Common myeloid progenitor, CD34-positive (primary cell): ENCODE measurements around the gene C4A. TPM values are rescaled to one million over a fixed set of nuclear protein-coding genes. Genes with fewer than 3 reads are reported as not detected.
"Not testable (repeated sequence)": the region's sequence is repeated elsewhere in the genome, so short reads cannot be mapped to it uniquely, and the experiment has no call there.

Experiments
- CTCF ChIA-PET: fragments of 350-600 bp; sonication (Branson Sonifier 250); formaldehyde crosslinking; loops from one replicate; lab custom pipeline; 2021; ENCODE audit warnings: antibody characterized with exemption; lab: Charles Lee
- POLR2A ChIA-PET: fragments of 350-600 bp; sonication (Branson Sonifier 250); formaldehyde crosslinking; loops from one replicate; lab custom pipeline; 2021; ENCODE audit warnings: antibody characterized with exemption; lab: Charles Lee
- DNase-seq, 3 donors: peaks; one replicate each; pipeline versions ENCODE4 v3.0.0 to v3.0.0-alpha.2; 2013
- H3K27ac ChIP-seq, 2 experiments: 1 replicate in 1 of 2; 2 replicates in 1 of 2; pipeline ENCODE4 v1.7.0; 2013; ENCODE audit warnings: inconsistent platforms in 2 of 2, low read length in 2 of 2, mild to moderate bottlenecking in 2 of 2, low read depth in 1 of 2, moderate library complexity in 1 of 2; ENCODE audit not compliant: severe bottlenecking in 2 of 2, insufficient read depth in 1 of 2, poor library complexity in 1 of 2
- H3K27me3 ChIP-seq, 5 experiments: replicated peaks in 2 of 5; 1 replicate in 3 of 5; 2 replicates in 2 of 5; pipeline versions ENCODE4 v1.6.1 to v1.7.0; 2013; ENCODE audit warnings: low read length in 4 of 5, mild to moderate bottlenecking in 2 of 5, moderate library complexity in 2 of 5, inconsistent platforms in 1 of 5; ENCODE audit not compliant: insufficient read depth in 5 of 5, control insufficient read depth in 4 of 5
- H3K36me3 ChIP-seq, 4 experiments: 1 replicate in 2 of 4; 2 replicates in 2 of 4; pipeline versions ENCODE4 v1.6.1 to v1.7.0; 2013; ENCODE audit warnings: low read length in 3 of 4, control low read depth in 1 of 4, mild to moderate bottlenecking in 1 of 4; ENCODE audit not compliant: control insufficient read depth in 4 of 4, insufficient read depth in 4 of 4
- H3K4me1 ChIP-seq, 4 experiments: 1 replicate in 3 of 4; 2 replicates in 1 of 4; pipeline versions ENCODE4 v1.6.1 to v1.7.1; 2013; ENCODE audit warnings: low read length in 3 of 4, mild to moderate bottlenecking in 3 of 4, control low read depth in 1 of 4, inconsistent platforms in 1 of 4, moderate library complexity in 1 of 4; ENCODE audit not compliant: control insufficient read depth in 4 of 4, insufficient read depth in 4 of 4; ENCODE audit errors: control extremely low read depth in 1 of 4
- H3K4me3 ChIP-seq, 7 experiments: 1 replicate in 4 of 7; 2 replicates in 3 of 7; pipeline versions ENCODE4 v1.5.1 to v1.7.0; 2013; ENCODE audit warnings: mild to moderate bottlenecking in 7 of 7, low read length in 6 of 7, moderate library complexity in 6 of 7, inconsistent platforms in 2 of 7, low read depth in 2 of 7, control low read depth in 1 of 7; ENCODE audit not compliant: insufficient read depth in 4 of 7, control insufficient read depth in 1 of 7; ENCODE audit errors: extremely low read depth in 1 of 7
- H3K9me3 ChIP-seq, 5 experiments: 1 replicate in 4 of 5; 2 replicates in 1 of 5; pipeline versions ENCODE4 v1.6.1 to v1.7.1; 2013; ENCODE audit warnings: low read length in 4 of 5, mild to moderate bottlenecking in 2 of 5, inconsistent platforms in 1 of 5, low read depth in 1 of 5, moderate library complexity in 1 of 5; ENCODE audit not compliant: control insufficient read depth in 4 of 5, insufficient read depth in 2 of 5; ENCODE audit errors: control extremely low read depth in 1 of 5
- WGBS: methylation state at CpG from one replicate; pipeline ENCODE4 v1.1.5; 2013; ENCODE audit not compliant: insufficient coverage; 5-methylcytosine and 5-hydroxymethylcytosine counted together
- polyA plus RNA-seq: library from polyadenylated mRNA; unstranded; fragments of 120-200 nt; gene quantifications from one replicate; pipeline ENCODE4 v1.2.1, GENCODE V29; 2013

C4A gene
- polyA plus RNA-seq = 5.5 TPM

- WGBS = no CpG with 5 or more reads among the region's 7 CpGs
- peaks cover 0 to 11% (median 6%) of the 10 kb centered on the region in 4 experiments for H3K36me3 ChIP-seq
- H3K27me3 ChIP-seq, H3K4me1 ChIP-seq, H3K9me3 ChIP-seq, POLR2A ChIA-PET, DNase-seq, H3K4me3 ChIP-seq, CTCF ChIA-PET, H3K27ac ChIP-seq: not testable (repeated sequence)
Measured at GRCh38 chr6:31981744-31982143, at the start of gene C4A. TSS of gene C4A (plus strand) at chr6:31982057. CDS start at chr6:31982108, 51 bp downstream.

GRCh38 chr6:31932137-31932536, 49.7 kb upstream of the C4A start:
- CTCF ChIA-PET, H3K9me3 ChIP-seq, H3K4me1 ChIP-seq, H3K27ac ChIP-seq, POLR2A ChIA-PET, H3K4me3 ChIP-seq, DNase-seq, H3K36me3 ChIP-seq: not testable (repeated sequence)
- 94% methylated on average over 3 of the region's 32 CpGs for WGBS
- peaks cover 0 to 10% (median 0%) of the 10 kb centered on the region in 5 experiments for H3K27me3 ChIP-seq

- Histone ChIP-seq H3K27ac (no peak overlapping the region), H3K27me3 (peaks cover 0 to 6% (median 0%) of the 10 kb centered on the region in 5 experiments), H3K4me3 (no peak overlapping the region), H3K36me3 (no peaks in the 10 kb centered on the region), H3K9me3 (no peaks in the 10 kb centered on the region), H3K4me1 (no peaks in the 10 kb centered on the region)
- POLR2A ChIA-PET = no interaction called here
- no peak for DNase-seq
- CTCF ChIA-PET = no interaction called here
- 96% methylated on average over 16 of the region's 19 CpGs for WGBS
Measured at GRCh38 chr6:31933537-31933936, 48.3 kb upstream of the C4A start.

GRCh38 chr6:31935021-31935420, 46.8 kb upstream of the C4A start:
- no peaks in the 10 kb centered on the region for H3K4me1 ChIP-seq
- peaks cover 0 to 7% (median 0%) of the 10 kb centered on the region in 5 experiments for H3K27me3 ChIP-seq
- no CpG with 5 or more reads among the region's 3 CpGs for WGBS
- H3K4me3 ChIP-seq = no peak overlapping the region
- CTCF ChIA-PET = no interaction called here
- H3K27ac ChIP-seq = no peak overlapping the region
- POLR2A ChIA-PET = no interaction called here
- no peak for DNase-seq
- no peaks in the 10 kb centered on the region for H3K36me3 ChIP-seq
- H3K9me3 ChIP-seq = no peaks in the 10 kb centered on the region

GRCh38 chr6:31935823-31936222, 46.0 kb upstream of the C4A start:
- ChIA-PET CTCF (no interaction called here), POLR2A (interaction anchor here (0.6 kb wide), 1 partner anchor 16 kb away, joined by 3 read pairs; no protein-coding TSS in a partner anchor)
- H3K27me3 ChIP-seq = peaks cover 0 to 7% (median 0%) of the 10 kb centered on the region in 5 experiments
- WGBS = 96% methylated on average over 8 of the region's 9 CpGs
- no peak for DNase-seq
- H3K9me3 ChIP-seq = no peaks in the 10 kb centered on the region
- no peak overlapping the region for H3K4me3 ChIP-seq
- no peaks in the 10 kb centered on the region for H3K4me1 ChIP-seq
- no peak overlapping the region for H3K27ac ChIP-seq
- H3K36me3 ChIP-seq = no peaks in the 10 kb centered on the region

GRCh38 chr6:31940256-31940664, 41.6 kb upstream of the C4A start:
- Histone ChIP-seq H3K4me3 (no peak overlapping the region), H3K36me3 (no peaks in the 10 kb centered on the region), H3K9me3 (no peaks in the 10 kb centered on the region), H3K4me1 (no peaks in the 10 kb centered on the region), H3K27me3 (peaks cover 0 to 9% (median 0%) of the 10 kb centered on the region in 5 experiments), H3K27ac (no peak overlapping the region)
- WGBS = 18% methylated on average over 5 of the region's 6 CpGs
- no peak for DNase-seq
- POLR2A ChIA-PET = no interaction called here
- CTCF ChIA-PET = interaction anchor here (1.0 to 4.4 kb wide), 2 partner anchors 13 to 17 kb away, joined by 3 to 15 read pairs; no protein-coding TSS in a partner anchor

- Histone ChIP-seq H3K27me3 (peaks cover 0 to 7% (median 0%) of the 10 kb centered on the region in 5 experiments), H3K9me3 (no peaks in the 10 kb centered on the region), H3K4me1 (no peaks in the 10 kb centered on the region), H3K36me3 (no peaks in the 10 kb centered on the region), H3K4me3 (no peak overlapping the region), H3K27ac (no peak overlapping the region)
- WGBS = 100% methylated on average over 2 of the region's 3 CpGs
- POLR2A ChIA-PET = no interaction called here
- CTCF ChIA-PET = interaction anchor here (3.2 kb wide), 1 partner anchor 9 kb away, joined by 23 read pairs; no protein-coding TSS in a partner anchor
- no peak for DNase-seq
Measured at GRCh38 chr6:31943742-31944141, 38.1 kb upstream of the C4A start.
